AML-193 (cell line): ENCODE measurements around the gene DCHS2.

Experiments
- DNase-seq, 2 experiments: peaks; one replicate each; lab custom pipeline; 2025; lab: John Stamatoyannopoulos, UW

DCHS2 gene

GRCh38 chr4:154211506-154211905, 280.1 kb downstream of the DCHS2 start:
- DNase-seq, result no peak

- no peak for DNase-seq
These were observed 283.2 kb downstream of the DCHS2 start for GRCh38 chr4:154208424-154208823.

GRCh38 chr4:154205471-154205870, 286.1 kb downstream of the DCHS2 start:
- DNase-seq, result no peak

GRCh38 chr4:154194649-154195048, 296.9 kb downstream of the DCHS2 start:
- no peak for DNase-seq

- DNase-seq, result no peak
These were observed 299.0 kb downstream of the DCHS2 start for GRCh38 chr4:154192585-154192984.

- DNase-seq, result no peak
These were observed 302.3 kb downstream of the DCHS2 start for GRCh38 chr4:154189346-154189745.

- no peak for DNase-seq
These were observed 304.7 kb downstream of the DCHS2 start for GRCh38 chr4:154186888-154187287.

- no peak for DNase-seq
These were observed 305.6 kb downstream of the DCHS2 start for GRCh38 chr4:154186035-154186434.

- DNase-seq, result no peak
These were observed 307.4 kb downstream of the DCHS2 start for GRCh38 chr4:154184238-154184637.

- DNase-seq, result no peak
These were observed 308.3 kb downstream of the DCHS2 start for GRCh38 chr4:154183264-154183663.
